ENCODE measurements around the gene GPR84.
A peak's percentile ranks its signal among the peaks of the same experiment; 100 is the strongest.

Gene GPR84

DNA sequence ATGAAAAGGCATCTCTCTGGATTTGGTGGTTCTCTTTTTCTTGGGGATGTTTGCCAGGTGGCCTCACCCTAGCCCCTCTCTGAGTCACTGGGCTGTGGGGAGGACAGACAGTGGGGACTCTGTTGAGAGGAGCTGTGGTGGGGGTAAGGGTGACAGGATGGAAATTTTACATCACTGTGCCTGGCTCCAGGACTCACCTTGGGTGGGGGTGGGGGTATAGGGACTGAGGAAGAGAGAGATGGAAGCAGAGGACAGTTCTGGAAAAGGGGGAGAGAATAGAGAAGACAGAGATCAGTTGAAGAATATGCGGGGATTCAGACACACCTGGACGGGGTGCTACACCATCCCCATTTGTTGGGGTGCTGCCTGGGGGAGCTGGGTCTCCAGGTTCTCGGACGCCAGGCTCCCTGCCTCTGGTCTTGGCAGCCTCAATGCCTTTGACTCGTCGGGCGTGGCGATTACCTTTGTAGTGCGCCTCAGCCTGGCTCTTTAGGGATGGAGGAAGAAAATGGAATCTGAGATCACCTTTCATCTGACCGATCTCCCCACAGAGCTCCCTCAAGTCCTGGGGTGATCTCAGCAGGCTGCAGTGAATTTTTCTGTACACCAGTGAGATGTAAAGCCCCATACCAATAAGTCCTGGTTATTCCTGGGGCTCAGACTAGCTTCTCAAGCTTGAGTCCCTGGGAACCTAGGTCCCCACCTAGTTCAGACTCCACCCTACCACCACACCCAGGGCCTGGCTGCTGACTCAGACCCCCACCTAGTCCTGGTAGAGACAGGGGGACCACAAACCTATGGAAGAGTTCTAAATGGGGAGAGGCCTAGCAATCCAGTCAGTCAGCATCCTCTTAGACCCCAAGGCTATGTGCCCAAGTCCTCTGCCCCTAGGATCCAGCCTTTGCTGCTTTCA is 9.6 kb upstream of the GPR84 start:
- no peak for DNase-seq

GRCh38 chr12:54372113-54372806 is 8.0 kb upstream of the GPR84 start:
- DNase-seq = no peak

- peak; percentile 12 to 62 for DNase-seq
Observed at GRCh38 chr12:54371328-54372112, 7.2 kb upstream of the GPR84 start.

DNA sequence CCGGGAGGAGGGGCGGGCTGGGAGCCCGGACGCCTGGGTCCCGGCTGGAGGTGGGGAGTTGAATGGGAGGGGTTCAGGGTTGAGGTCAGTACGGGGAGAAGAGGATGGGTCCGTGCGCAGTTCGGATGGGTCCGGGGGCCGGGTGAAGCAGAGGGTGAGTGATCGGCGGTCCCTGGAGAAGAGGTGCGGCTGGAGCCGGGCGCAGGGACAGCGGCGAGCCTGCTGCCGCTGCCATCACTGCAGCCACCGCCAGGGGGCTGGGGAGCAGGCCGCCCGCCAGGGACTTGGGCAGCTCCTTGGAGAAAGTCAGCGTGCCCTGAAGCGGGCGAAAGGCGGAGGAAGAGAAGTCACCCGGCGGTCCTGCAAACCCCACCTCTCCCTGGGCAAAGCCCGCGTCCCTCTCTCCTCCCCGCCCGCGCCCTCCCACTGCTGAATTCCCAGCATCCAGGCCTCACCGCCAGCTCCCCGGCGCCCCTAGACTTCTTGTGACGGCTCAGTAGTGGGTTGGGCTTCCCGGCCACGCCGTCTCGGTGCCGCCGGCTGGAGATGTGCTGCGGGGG is 6.0 kb upstream of the GPR84 start:
- DNase-seq = no peak

DNA sequence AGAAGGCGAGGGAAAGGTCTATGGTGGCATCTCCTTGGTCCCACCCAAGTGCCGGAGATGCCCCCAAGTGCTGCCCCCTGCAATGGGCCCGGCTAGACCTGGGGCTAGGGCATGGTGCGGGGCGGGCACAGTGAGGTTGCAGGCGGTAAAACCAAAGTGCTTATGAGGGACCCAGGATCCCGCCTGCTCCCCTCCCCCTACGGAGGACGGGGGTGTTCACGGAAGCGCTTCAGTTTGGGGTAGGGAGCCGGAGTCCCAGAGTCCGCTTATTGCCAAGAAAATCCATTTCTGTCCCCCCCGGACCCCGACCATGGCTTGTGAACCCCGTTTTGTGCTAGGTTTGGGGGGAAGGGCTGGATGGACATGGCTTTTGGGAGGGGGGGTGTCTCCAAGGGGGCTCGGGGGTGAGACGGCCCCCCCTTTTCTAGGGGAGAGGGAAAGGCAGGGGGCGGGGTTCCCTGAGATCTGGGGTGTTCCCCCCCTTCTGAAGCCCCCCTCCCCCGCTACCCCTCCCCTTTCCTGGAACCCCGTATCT is 5.4 kb upstream of the GPR84 start:
- DNase-seq = no peak

DNA sequence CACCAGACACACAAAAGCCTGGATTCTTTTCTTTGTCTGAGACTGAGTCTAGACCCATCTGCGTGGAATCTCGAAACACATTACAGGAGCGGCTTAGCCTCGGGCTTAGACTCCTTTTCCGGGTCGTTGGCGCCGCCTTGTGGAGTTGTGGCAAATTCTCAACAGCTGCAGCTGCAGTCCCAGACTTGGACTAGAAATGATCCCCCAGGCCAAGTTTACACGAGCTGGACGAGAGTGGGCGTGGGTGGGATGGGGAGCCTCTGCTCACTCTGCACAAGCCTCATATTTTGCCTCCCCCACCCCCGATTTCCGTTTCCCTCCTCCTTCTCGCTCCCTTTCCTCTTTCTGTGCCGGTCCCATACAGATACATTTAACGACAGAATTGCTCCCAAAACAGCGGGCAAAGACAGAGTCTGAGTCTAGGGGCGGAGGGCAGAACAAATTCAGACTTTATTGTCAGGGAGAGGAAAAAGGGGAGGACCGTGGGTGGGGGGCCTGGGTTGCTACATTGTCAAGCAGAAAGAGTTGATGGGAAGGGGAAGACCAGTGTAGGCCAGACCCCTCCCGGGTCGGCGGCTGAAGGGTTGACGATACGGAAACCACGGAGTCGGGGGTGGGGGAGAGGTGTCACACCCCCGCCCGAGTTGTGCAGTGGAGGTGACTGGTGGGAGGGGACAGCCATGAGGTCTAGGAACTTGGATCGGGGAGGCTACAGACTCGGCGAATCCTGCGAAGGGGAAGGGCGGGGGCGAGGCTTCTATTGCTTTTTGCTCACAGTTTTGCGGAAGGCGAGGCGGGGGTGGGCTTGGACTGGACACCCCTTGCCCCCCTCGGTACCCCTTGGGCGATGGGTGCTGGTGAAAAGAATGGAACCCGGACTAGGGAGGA is 4.7 kb upstream of the GPR84 start:
- DNase-seq = peak; percentile 58 to 87

DNA sequence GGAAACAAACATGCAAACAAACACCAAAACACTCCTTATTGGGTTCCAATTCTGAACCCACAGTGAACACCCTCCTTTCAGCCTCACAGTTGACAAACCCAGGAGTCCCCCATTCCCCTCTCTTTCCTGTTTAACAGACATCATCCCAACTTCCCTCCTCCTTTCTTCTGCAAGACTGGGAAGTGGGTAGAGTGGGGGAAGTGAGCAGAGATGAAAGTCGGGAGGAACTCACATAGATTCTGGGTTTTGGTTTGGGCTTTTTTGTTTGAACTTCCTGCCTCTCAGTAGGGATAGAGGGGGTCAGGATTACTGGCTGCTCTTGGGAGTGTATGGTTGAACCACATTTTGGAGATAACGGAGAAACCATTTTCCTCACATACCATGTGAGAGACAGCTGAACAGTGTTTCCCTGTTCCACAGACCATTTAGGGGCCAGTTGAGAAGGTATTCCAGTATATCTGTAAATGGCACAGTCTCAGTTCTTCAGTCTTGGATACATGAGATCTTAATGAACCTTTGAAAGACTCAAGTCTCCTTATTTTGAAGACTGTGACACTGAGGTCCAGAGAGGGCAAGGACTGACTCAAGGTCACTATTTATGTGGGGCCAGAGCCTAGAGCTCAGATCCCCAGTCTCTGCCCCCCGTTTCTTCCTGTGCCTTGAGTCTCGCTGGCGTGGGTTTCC is 3.9 kb upstream of the GPR84 start:
- no peak for DNase-seq

- DNase-seq = no peak
Observed at GRCh38 chr12:54363618-54364017, 668 bp downstream of the GPR84 start.

- no peak for DNase-seq
Observed at GRCh38 chr12:54363047-54363446, 1.2 kb downstream of the GPR84 start.

DNA sequence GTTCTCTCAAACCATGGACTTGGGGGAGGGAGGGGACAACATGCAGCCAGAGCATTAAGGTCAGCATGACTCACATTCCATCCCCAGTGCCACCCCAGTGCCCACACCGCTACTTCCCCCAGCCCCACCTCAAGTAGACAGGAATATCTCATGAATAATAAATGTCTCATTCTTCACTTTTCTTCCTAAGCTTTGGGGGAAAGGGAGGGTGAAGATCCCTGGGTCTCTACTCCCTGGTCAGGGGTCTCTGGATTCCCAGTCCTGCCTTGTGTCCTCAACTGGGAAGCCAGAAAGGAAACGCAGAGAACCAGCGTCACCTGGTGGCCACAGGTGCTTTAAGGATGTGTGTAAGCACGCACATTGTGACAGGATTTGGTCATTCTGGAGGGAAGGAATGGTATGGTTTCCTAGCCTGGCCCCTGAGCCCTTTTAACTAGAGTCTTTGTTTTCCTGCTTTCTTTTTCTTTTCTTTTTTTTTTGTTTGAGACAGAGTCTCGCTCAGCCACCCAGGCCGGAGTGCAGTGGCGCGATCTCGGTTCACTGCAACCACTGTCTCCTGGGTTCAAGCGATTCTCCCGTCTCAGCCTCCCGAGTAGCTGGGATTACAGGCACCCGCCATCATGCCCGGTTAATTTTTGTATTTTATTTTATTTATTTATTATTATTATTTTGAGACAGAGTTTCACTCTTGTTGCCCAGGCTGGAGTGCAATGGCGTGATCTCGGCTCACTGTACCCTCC is 3.4 kb downstream of the GPR84 start:
- DNase-seq = peak in 1 of 2 experiments; percentile 72

GRCh38 chr12:54359762-54360351 is 4.4 kb downstream of the GPR84 start:
- DNase-seq = no peak

GRCh38 chr12:54358945-54359761 is 5.1 kb downstream of the GPR84 start:
- DNase-seq = peak; percentile 96 to 99

DNA sequence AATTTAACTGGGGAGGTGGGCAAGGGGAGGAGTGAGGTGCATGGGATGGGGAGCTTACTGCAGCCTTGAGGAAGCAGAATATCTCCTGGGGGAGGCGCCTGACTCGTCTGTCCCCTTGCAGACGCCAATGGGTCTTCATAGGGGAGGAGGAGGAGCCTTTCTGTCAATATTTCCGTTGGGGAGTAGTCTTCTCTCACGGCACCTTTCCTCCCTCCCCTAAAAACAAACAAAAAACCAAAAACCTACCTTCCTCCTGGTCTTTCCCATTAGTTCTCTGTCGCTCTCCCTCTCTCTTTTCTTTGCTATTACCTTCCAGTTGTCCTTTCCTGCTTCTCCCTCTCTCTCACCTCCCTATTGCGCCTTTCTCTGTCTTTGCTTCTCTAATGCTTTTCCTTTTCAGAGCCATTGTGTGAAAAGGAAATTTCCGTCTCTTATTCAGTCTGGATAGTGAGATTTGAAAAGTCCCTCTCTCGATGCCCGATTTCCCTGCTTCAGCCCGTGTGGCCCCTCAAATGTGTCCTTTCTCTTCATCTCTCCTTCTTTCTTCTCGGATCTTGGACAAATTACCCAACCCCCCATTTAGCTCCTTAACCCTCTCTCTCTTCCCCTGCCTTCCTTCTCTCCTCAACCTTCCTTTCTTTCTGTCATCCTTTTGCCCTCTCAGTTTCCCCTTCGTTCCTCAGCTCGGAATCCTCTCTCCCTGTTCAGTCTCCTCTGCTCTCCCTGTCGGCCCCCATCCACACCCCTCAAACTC is 5.9 kb downstream of the GPR84 start:
- no peak for DNase-seq

DNA sequence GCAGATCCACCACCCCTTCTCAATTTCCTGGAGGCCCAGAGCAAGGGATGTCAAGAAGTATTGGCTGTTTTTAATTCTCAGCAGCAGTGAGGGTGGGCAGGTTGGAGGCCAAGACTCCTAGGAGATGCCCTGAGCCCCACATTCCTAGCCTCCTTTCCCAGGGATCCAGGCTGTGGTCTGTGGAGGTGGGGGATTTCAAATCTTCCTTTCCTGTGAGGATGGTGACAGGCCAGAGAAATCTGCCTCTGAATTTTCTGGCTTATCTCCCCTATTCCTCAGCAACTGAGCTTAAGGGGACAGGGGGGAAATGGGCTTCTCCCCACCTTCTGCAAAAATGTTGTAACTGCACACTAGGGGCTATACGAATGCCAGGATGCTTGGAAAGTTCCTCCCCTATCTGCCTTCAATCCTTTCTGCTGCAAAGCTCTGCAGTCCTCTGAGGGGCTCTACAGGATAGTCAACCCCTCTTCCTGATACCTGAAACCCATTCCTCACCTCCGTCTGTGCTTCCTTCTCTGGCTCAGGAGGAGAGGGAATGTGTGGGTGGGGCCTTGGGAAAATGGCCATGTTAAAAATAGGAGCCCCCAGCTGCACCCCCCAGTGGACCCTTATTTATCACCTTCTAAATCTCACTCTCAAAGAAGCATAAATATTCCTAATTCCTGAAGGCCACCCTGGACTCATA is 6.6 kb downstream of the GPR84 start:
- no peak for DNase-seq

DNA sequence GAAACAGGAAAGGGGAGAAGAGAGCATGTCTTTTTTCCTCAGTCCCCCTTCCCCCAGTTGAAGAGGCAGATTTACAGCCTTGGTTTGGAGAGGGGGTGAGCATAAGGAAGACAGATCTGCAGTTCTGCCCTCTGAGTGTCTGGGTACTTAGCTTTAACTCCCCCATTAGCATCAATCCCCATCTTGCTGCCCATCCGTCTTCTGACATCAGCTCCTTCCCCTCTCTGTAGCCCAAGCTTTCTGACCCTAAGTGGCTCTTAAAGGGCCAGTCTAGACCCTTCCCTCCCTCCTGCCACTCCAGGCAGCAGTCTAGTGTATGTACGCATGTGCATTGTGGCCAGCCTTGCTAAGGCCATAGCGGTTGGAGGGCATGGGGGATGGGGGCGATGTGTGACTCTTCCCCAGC is 7.3 kb downstream of the GPR84 start:
- no peak for DNase-seq

DNA sequence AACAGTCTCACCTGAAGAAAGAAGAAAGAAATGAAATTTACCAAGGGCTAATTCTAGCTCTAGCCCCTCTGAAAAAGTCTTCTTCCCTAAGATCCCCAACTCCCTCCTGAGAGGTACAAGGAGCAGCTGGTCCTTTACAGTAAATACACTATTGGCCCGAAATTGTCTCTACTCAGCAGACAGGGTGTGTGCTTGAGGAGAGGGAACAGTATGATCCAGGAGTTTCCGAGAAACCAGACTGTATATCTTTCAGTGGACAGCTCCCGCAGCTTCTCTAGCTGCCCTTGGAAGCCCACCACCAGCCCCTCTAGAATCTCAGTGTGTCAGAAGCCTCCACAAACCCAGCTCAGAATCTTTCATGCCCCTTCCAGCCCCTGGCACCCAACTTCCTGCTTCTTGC is 8.1 kb downstream of the GPR84 start:
- DNase-seq = no peak

GRCh38 chr12:54355104-54355815 is 9.0 kb downstream of the GPR84 start:
- DNase-seq = no peak

Data from NCI-H446 (cell line).